Body of pancreas (tissue), 4 donors: ENCODE measurements around the gene CAMTA1.

Experiments used
- CTCF ChIP-seq, 7 experiments: fragments of 450-650 bp in 4 of 7; fragments of 200-600 bp in 3 of 7; sonication (generic) in 3 of 7; IDR thresholded peaks; one replicate each; pipeline ENCODE4 v1.5.1; 2016 to 2019; ENCODE audit warnings: antibody characterized with exemption in 7 of 7
- POLR2A ChIP-seq, 3 donors: fragments of 450-650 bp; IDR thresholded peaks; one replicate each; pipeline ENCODE4 v1.6.1; 2016; ENCODE audit warnings: antibody characterized with exemption in 3 of 3, mild to moderate bottlenecking in 2 of 3

GRCh38 chr1:6864166-6864565 is 78.9 kb downstream of the CAMTA1 start:
- TF ChIP-seq CTCF (IDR thresholded peaks at IDR 0.05) (no peak), POLR2A (IDR thresholded peaks at IDR 0.05) (no peak)
